ENCODE results near the gene MST1. TPM values are rescaled to one million over a fixed set of nuclear protein-coding genes. Genes with fewer than 3 reads are reported as not detected.
A peak's percentile ranks its signal among the peaks of the same experiment; 100 is the strongest.

The MST1 gene
- total RNA-seq, 1 experiment from 2014 or later: 1.7 TPM

- no peak for TF ChIP-seq EZH2 (IDR thresholded peaks at IDR 0.05; ENCODE audit: low read length, unreplicated experiment)
- TF ChIP-seq EZH2phosphoT487 (IDR thresholded peaks at IDR 0.05; ENCODE audit: borderline replicate concordance, low read length): no peak
- TF ChIP-seq, protein P1, sequence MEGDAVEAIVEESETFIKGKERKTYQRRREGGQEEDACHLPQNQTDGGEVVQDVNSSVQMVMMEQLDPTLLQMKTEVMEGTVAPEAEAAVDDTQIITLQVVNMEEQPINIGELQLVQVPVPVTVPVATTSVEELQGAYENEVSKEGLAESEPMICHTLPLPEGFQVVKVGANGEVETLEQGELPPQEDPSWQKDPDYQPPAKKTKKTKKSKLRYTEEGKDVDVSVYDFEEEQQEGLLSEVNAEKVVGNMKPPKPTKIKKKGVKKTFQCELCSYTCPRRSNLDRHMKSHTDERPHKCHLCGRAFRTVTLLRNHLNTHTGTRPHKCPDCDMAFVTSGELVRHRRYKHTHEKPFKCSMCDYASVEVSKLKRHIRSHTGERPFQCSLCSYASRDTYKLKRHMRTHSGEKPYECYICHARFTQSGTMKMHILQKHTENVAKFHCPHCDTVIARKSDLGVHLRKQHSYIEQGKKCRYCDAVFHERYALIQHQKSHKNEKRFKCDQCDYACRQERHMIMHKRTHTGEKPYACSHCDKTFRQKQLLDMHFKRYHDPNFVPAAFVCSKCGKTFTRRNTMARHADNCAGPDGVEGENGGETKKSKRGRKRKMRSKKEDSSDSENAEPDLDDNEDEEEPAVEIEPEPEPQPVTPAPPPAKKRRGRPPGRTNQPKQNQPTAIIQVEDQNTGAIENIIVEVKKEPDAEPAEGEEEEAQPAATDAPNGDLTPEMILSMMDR (conservative IDR thresholded peaks at IDR 0.05; ENCODE audit: low read depth, low read length): no peak
- Histone ChIP-seq H3F3A (ENCODE audit: low read length, unreplicated experiment) (no peaks in the 10 kb centered on the region), H3K9me2 (replicated peaks; ENCODE audit: low read length) (no peaks in the 10 kb centered on the region), H2AFZ (ENCODE audit: low read length) (no peak overlapping the region), H3K27ac (ENCODE audit: low read length) (no peak overlapping the region), H3K9ac (ENCODE audit: low read length) (no peak overlapping the region), H4K20me1 (ENCODE audit: low read length) (no peaks in the 10 kb centered on the region), H3K36me3 (ENCODE audit: low read depth, low read length) (peaks cover 57% of the 10 kb centered on the region; the same call in 1 of the 2 replicates), H3K4me2 (ENCODE audit: low read length) (no peak overlapping the region), H3K79me2 (ENCODE audit: low read length) (peaks cover 4% of the 10 kb centered on the region), H3K4me1 (ENCODE audit: insufficient read depth, low read length) (no peaks in the 10 kb centered on the region), H3K9me3 (ENCODE audit: low read length) (no peaks in the 10 kb centered on the region), H3K27me3 (ENCODE audit: low read length) (no peaks in the 10 kb centered on the region), H3K4me3 (ENCODE audit: low read length) (no peak overlapping the region)
- ChIA-PET CTCF (no interaction called here), POLR2A (ENCODE audit: unreplicated experiment) (no interaction called here)
- BruUV-seq (replicated peaks): no TSS peak
- intact Hi-C loops (cut with micrococcal nuclease): no loop called here
- no peak; the same call in 1 of the 2 replicates for ATAC-seq
- no peak for DNase-seq
Measured at GRCh38 chr3:49680493-49681231, 8.6 kb downstream of the MST1 start.

GRCh38 chr3:49675912-49676311, 13.4 kb downstream of the MST1 start:
- H3K4me3 ChIP-seq (ENCODE audit: low read length): no peak overlapping the region
- H3K4me2 ChIP-seq (ENCODE audit: low read length): peak overlapping the region; percentile 94; the same call in 1 of the 2 replicates
- H2AFZ ChIP-seq (ENCODE audit: low read length): no peak overlapping the region
- ChIA-PET CTCF (no interaction called here), POLR2A (ENCODE audit: unreplicated experiment) (no interaction called here)
- no peaks in the 10 kb centered on the region for H3K9me3 ChIP-seq (ENCODE audit: low read length)
- peaks cover 24% of the 10 kb centered on the region for H3K79me2 ChIP-seq (ENCODE audit: low read length)
- no peak for DNase-seq
- no peaks in the 10 kb centered on the region for H3F3A ChIP-seq (ENCODE audit: low read length, unreplicated experiment)
- no peak overlapping the region for H3K27ac ChIP-seq (ENCODE audit: low read length)
- H3K27me3 ChIP-seq (ENCODE audit: low read length): no peaks in the 10 kb centered on the region
- no peaks in the 10 kb centered on the region for H3K9me2 ChIP-seq (replicated peaks; ENCODE audit: low read length)
- ATAC-seq: no peak
- H3K9ac ChIP-seq (ENCODE audit: low read length): no peak overlapping the region
- intact Hi-C loops (cut with micrococcal nuclease): no loop called here
- BruUV-seq (replicated peaks): TSS peak; percentile 32
- peaks cover 15% of the 10 kb centered on the region for H3K4me1 ChIP-seq (ENCODE audit: insufficient read depth, low read length)
- no peaks in the 10 kb centered on the region for H4K20me1 ChIP-seq (ENCODE audit: low read length)
- TF ChIP-seq EZH2phosphoT487 (IDR thresholded peaks at IDR 0.05; ENCODE audit: borderline replicate concordance, low read length) (no peak), EZH2 (IDR thresholded peaks at IDR 0.05; ENCODE audit: low read length, unreplicated experiment) (no peak)
- TF ChIP-seq, protein P1 (conservative IDR thresholded peaks at IDR 0.05; ENCODE audit: low read depth, low read length): no peak
- H3K36me3 ChIP-seq (ENCODE audit: low read depth, low read length): peaks cover 35% of the 10 kb centered on the region; the same call in 1 of the 2 replicates

DNA sequence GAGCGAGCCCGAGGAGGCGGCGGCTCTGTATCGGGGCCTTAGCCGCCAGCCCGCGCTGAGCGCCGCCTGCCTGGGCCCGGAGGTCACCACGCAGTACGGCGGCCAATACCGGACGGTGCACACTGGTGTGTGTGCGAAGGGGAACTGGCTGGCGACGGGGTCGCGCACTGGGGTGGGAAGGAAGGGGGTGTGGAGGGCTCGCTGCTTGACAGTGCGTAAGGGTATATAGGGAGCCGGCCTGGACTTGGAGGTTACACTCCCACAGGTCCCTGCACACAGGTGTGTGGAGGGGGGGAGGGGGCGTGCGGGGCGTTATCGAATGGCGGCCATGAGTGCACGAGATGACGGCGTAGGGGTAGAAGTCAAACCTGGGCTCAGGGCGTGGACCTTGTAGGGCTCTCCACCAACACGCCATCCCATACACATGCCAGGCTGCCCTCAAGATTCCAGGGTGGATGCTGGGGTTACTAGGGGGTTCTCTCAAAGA, 14.7 kb downstream of the MST1 start:
- DNase-seq (no peak), ATAC-seq (peak; percentile 14)
- Histone ChIP-seq H3K79me2 (ENCODE audit: low read length) (peaks cover 24% of the 10 kb centered on the region), H3K9me3 (ENCODE audit: low read length) (no peaks in the 10 kb centered on the region), H3K27me3 (ENCODE audit: low read length) (no peaks in the 10 kb centered on the region), H3K4me3 (ENCODE audit: low read length) (peak overlapping the region; percentile 88), H3F3A (ENCODE audit: low read length, unreplicated experiment) (no peaks in the 10 kb centered on the region), H3K36me3 (ENCODE audit: low read depth, low read length) (peaks cover 27% of the 10 kb centered on the region; the same call in 1 of the 2 replicates), H3K4me1 (ENCODE audit: insufficient read depth, low read length) (peaks cover 20% of the 10 kb centered on the region), H3K27ac (ENCODE audit: low read length) (peak overlapping the region; percentile 89), H3K9me2 (replicated peaks; ENCODE audit: low read length) (no peaks in the 10 kb centered on the region), H2AFZ (ENCODE audit: low read length) (peak overlapping the region; percentile 75), H4K20me1 (ENCODE audit: low read length) (no peaks in the 10 kb centered on the region), H3K9ac (ENCODE audit: low read length) (peak overlapping the region; percentile 98), H3K4me2 (ENCODE audit: low read length) (peak overlapping the region; percentile 94)
- no TSS peak for BruUV-seq (replicated peaks)
- intact Hi-C loops (cut with micrococcal nuclease): loop anchor here (5.0 kb wide), 2 partner anchors 202 to 222 kb away; partner anchors contain the start of gene DAG1
- ChIA-PET POLR2A (ENCODE audit: unreplicated experiment) (no interaction called here), CTCF (no interaction called here)
- TF ChIP-seq EZH2 (IDR thresholded peaks at IDR 0.05; ENCODE audit: low read length, unreplicated experiment): no peak
- TF ChIP-seq EZH2phosphoT487 (IDR thresholded peaks at IDR 0.05; ENCODE audit: borderline replicate concordance, low read length): no peak
- TF ChIP-seq, protein P1 (conservative IDR thresholded peaks at IDR 0.05; ENCODE audit: low read depth, low read length): no peak
